HG03095 (cell line): Measurements from ENCODE around the gene ANKRD36C.
"Not testable (repeated sequence)": the region's sequence is repeated elsewhere in the genome, so short reads cannot be mapped to it uniquely, and the experiment has no call there.

Source experiments
- ATAC-seq: cut with Tn5 transposase; IDR thresholded peaks from one replicate; pipeline ENCODE4 v1.9.1; 2021; ENCODE audit warnings: moderate library complexity; ENCODE audit not compliant: unreplicated experiment

ANKRD36C gene

DNA sequence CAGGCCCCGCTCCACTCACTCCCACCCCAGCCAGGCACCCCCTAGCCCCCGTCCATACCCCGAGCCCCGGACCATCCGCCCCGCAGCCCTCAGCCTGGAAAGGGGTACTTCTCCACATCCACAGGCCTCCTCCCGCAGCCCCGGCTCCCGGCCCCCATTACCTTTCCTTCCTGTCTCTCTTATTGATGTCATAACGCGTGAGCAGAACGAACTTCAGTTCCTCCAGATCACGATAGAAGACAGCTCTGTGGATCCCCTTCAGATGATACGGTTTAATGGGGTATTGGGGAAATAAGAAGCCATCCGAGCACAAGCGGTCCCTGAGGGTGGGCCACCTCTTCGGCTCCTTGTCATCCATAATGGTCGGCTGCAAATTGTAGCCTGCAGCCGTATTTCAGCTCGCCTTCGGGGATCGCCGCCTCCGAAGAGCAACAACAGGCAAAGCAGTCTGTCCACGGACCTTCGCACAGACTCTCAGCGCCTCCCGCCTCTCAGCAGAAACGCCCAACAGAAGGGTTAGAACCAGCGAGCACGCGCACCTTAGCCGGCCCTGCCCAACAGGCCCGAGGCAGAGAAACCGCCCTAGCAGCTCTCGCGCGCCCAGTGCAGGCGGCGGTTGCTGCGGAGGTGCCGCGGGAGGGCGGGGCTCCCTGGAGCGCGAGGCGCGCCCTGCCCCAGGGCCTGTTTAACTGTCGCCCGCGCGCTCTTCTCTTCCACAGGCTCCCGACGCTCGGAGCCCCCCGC is at the start of gene ANKRD36C:
TSS of gene ANKRD36C (minus strand) at position 474 of the 744 bp plus-strand sequence. CDS start at position 358, 116 bp downstream.
- ATAC-seq, result peak; percentile 91

DNA sequence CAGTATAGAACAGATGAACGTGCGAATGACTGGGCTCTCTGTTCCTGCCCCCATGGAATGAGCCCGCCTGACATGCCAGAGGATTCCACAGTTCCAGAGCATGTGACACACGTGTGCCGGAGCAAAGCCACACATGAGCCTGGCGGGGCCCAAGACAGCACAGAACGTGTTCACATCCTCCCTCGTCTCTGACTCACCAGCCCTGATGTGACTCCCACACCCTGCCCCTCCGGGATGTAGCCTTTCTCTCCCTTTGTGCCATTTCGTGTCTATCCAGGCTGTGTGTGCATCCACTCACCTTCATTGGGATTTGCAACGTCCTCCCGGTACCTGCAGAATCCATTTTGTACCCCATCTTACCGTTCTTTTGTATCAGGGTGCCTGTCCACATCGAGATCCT is 43.9 kb upstream of the ANKRD36C start:
- ATAC-seq, result not testable (repeated sequence)

DNA sequence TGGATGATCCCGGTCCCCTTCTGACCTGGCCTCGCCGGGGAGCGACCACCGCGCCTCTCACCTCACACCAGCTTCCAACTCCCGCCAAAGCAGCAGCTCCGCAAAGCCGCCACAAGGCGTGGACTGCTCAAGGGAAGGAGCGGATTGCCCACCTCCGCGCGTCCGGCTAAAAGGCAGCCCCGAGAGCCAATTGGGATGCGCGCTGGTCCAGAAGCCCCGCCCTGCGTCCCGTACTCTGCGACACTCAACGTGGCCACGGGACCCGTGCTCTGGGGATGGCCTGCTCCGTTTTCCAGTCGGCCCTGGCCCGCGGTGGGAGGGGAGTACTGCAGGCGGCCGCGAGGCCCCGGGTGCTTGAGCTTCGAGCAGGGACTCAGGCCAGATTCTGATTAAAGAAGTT is 43.2 kb upstream of the ANKRD36C start, which contains the start of gene GPAT2:
TSS of gene GPAT2 (minus strand) at position 125 of the 400 bp plus-strand sequence. CDS start 2,557 bp downstream, outside the sequence.
- ATAC-seq, result not testable (repeated sequence)

DNA sequence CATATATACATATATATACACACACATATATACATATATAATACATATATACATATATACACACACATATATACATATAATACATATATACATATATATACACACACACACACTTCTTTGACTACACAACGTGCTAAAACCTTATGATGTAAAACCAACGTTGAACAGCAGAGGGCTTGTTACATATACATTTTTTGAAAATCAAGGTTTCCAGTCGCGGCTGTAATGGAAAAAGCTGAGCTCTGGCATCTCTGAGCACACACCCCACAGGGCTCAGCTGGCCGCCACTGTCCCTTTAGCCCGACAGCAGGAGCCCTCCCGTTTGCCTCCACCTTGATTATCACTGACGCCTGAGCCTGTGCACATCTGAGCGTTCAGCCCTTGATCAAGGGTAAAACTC is 42.4 kb upstream of the ANKRD36C start:
- ATAC-seq, result not testable (repeated sequence)

DNA sequence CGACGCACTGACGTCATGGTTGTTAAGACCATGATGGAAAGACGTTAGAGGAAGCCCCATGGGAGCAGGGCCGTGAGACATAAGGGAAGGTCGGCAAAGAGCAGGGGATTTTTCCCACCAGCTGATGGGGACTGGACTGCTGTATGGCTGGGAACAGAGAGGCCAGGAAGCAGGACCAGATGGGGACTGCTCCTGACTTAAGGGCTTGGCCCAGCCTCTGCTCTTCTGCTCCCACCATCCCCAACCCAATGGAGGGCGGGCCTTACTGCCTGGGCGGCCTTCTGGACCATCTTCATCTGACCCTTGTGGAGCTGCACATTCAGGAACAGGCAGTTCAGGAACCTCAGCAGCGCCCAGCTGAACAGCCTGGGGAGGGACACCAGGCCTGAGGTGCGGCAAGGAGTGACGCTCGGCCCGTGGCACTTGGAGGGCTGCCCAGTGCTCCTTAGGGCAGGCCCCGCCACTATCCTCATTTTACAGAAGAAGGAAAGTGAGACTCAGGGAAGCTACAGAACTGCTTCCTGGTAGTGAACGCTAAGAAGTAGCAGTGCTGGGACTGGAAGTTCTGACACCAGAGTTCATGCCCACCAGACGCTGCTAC is 36.2 kb upstream of the ANKRD36C start:
- ATAC-seq, result not testable (repeated sequence)

DNA sequence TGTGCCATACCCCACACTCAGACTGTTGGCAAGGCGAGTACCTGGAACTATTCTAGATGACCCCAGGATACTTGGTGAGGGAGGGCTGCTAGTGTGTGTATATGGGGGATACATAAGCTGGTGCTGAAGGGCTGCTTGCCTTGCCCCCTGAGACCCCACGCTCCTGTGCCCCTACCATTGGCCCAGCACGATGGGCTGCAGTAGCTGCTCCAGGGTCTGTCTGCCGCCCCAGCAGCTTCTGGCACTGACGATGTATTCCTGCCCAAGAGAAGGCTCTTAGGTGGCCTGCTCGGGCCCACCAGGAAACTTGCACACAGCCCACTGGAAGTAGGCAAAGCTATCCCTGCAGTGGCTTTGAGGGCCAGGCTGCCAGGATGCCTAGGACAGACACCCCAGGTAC is 34.1 kb upstream of the ANKRD36C start:
- ATAC-seq, result not testable (repeated sequence)

DNA sequence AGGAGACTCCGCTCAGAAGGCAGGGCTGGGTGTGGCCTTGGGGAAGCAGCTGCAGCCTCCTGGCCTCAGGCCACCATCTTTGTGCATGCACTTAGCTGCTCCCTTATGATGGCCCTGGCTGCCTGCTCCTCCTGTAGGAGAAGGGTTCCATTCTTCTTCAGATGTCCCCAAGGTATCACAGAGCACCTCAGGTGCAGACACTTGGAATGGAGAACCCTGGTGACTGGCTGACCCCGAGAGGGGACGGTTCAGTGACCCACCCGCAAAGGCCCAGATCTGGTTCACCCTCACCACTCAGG is 33.5 kb upstream of the ANKRD36C start:
- ATAC-seq, result no peak

DNA sequence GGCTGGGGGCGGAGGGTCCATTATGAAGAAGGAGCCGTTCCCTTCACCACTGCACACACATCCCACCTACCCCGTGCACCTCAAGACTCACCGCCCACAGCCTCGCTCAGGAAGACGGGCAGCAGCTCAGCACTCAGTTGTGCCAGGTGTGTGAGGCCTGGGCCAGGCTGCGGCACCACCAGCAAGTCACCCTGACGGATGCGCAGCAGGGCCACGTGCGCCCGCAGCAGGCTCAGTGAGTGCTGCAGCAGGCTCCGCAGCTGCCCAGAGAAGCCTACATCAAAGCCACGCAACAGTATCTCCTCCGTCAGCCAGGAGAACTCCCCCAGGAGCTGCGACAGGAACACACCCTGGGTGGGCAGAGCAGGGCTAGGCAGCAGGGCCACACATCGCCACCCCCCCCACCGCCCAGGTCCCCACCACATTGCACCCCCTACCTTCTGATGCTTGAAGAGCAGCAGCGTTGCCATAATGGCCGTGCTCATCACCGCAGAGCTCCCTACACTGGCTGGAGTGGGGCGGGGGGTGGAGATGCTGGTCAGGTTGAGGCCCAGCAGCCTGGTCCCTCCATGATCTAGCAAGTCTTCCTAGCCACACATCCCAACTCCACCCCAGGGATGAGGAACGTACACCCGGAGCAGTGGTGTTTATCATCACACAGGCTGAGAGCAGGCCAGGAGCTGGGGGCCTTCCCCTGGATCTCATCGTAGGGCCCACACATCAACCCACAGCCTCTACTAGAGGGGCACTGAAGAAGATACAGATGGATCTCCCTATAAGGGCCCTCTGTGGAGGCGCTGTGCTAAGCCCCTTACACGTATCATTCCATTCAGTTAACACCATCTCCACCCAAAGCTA is 32.9 kb upstream of the ANKRD36C start:
- ATAC-seq, result no peak

DNA sequence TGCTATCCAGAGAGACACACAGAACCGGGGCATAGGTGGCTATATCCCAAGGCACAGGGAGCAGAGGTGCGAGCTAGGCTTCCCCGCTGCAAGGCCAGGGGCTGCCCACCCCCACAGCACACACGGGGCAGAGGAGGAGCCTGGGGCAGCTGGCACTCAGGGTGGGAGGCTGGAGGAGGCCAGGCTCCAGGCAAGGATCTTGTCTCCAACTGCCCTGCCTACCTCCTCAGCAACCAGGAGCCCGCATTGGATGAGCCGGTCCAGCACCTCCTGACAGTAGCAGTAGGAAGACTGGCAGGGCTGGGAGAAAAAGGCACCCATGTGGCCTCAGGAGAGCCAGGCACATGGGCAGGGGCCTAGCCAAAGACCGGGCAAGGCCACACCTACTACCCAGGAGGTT is 32.1 kb upstream of the ANKRD36C start:
- ATAC-seq, result not testable (repeated sequence)

DNA sequence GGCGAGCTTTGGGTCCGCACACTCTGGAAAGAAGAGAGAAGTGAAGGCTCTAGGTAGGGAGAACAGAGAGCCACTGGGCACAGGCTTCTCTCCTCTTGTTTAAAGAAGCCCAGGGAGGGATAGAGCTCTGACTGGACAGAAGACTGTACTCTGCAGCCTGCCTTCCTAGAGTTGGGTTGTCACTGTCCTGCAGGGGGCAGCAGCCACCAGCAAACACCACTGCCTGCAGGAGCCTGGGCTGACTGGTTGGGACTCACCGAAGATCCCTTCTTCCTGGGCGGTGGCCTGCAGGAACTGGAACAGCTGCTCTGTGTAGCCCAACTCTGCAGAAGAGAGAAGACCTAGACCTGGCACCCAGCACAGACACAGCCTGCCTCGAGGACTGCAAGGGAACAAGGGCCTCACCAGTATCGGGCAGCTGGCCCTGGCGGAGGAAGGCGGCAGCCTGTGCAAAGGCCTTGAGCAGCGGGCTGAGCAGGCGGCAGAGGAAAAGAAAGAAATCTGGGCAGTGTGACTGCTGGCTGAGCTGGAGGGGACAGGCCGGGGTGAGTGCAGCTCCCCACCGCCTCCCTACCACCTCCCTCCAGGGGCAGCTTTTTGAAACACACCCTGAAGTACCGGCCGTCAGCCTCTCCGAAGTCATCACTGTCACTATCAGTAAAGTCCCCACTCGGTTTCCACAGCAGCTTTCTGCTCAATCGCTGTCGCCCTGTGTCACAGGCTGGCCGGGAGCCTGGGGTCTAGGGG is 31.2 kb upstream of the ANKRD36C start:
- ATAC-seq, result peak; percentile 67

DNA sequence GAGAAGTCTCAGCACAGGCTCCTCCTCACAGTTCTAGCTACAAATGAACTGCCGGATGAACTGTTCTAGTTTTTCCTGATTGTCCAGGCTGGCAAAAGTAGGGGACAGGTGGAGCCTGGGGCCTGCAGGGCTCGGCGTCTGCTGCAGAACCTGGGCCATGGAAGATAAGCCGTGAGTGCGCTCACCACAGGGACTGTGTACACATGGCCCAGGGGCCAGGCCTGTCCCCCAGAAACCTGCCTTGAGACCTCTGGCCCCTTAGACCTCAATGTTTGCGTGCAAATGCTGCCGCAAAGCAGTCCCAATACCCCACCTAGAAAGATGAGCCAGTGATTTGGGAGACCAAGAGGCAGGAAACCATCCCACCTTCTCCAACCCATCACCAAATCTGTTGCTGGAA is 30.5 kb upstream of the ANKRD36C start:
- ATAC-seq, result not testable (repeated sequence)

DNA sequence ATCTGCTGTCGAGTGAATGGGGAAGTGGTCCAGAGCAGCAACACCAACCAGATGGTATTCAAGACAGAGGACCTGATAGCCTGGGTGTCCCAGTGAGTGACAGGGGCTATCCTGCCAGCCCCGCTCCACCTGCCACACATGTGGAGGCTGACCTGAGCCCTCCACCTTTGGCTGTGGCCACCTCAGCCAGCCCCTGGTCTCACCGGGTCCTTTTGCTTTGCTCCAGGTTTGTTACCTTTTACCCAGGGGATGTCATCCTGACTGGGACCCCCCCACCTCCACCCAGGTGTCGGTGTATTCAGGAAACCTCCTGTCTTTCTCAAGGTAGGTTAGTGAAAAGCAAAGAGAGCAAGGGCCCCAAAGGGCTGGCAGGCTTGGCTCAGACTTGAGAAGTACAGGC is 29.5 kb upstream of the ANKRD36C start:
- ATAC-seq, result not testable (repeated sequence)

DNA sequence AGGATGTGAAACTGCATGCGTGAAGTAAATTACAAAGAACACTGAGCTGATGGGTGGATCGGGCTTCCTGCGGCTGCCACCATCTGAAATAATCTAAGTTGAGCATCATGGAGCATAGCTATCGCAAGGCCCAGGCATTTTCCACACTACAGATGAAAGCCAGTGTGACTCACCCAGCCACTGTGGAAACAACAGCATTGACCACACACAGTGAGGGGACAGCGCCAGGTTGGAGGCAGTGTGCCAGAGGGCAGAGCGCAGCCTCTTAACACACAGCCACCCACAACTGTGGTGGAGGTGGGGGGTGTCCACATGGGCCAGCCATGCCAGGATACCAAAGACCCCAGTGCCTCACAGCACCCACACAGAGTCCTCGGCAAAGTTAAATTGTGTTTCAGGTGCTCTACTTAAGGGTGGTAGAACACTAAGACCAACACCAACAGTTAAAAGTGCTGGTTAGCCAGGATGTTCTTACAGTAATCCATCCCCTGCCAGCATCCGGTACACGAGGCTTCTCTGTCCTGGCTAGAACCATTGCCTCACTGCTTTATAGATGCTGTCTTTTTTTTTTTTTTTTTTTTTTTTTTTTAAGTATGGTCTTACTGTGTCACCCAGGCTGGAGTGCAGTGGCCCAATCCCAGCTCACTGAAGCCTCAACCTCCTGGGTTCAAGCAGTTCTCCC is 28.4 kb upstream of the ANKRD36C start:
- not testable (repeated sequence) for ATAC-seq

DNA sequence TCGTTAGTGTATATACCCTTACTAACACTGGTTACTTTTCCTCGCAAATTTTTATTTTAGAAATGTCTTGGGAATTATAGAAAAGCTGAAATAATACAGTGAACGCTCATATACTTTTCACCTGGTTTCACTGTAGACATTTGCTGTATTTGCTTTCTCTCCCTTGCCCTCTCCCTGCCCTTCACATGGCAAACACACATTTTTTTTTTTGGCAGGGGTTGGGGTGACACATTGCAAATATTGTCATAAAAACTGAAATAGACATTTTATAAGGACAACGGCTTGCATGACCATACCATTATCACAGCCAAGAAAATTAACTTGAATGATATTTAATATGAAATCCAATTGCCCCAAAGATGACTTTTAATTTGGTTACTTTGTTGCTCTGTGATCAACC is 24.7 kb upstream of the ANKRD36C start:
- ATAC-seq, result not testable (repeated sequence)

DNA sequence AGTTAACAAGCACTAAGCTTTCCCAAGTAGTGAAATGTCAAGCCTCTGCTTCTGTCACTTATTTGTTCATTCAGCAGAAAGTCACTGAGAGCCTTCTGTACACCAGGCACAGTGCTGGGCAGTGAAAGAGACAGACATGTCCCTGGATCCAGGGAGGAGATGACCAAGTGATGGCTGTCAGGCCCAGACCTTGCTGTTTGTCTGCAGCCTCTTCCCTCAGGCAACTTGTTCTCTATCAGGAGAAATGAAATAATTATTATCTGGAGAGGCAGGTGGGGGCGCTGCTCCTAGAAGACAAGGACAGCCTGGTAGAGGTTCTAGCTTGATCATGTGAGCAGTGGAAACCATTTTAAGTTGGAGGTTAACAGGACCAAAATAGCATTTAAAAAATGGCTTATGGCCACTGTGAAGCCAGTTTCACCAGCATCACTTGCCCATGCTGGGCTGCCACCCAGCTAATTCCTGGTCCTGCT is 21.2 kb upstream of the ANKRD36C start:
- ATAC-seq, result not testable (repeated sequence)

DNA sequence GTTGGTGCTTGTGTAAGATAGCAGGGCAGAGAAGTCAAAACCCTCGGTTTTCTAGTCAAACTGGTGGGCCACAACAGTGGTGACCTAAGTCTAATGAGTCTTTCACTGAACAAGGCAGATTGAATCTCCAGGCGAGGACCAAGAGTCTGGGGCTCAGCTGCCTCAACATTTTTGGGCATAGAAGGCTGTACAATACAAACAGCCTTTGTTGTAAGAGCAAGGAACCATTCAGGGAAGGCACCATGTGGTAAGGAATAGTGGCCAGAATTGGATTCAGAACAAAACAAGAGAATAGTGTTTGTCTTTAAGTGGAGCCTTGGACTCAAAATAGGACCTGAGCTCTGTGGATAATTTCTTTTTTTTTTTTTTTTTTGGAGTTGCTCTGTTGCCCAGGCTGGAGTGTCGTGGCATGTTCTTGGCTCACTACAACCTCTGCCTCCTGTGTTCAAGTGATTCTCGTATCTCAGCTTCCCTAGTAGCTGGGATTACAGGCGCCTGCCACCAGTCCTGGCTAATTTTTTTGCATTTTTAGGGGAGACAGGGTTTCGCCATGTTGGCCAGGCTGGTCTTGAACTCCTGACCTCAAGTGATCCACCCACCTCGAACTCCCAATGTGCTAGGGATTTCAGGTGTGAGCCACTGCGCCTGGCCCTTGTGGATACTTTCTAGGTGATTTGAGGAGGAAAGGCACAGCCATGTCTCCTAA is 20.6 kb upstream of the ANKRD36C start:
- not testable (repeated sequence) for ATAC-seq

DNA sequence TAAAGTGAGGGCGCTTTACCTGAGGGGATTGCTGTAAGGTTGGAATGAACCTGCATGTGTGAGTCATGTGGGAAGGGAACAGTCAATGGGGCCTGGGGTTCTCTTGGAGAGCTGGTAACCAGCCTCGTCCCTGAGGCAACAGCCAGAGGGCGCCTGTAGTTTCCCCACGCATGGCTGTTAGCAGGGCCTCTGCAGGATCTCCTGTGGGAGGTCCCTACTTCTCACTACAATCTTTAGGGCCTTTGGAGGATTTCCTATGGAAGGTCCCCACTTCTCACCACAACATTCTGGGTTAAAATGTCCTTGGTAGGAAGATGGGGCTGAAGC is 19.5 kb upstream of the ANKRD36C start:
- ATAC-seq, result peak; percentile 4

DNA sequence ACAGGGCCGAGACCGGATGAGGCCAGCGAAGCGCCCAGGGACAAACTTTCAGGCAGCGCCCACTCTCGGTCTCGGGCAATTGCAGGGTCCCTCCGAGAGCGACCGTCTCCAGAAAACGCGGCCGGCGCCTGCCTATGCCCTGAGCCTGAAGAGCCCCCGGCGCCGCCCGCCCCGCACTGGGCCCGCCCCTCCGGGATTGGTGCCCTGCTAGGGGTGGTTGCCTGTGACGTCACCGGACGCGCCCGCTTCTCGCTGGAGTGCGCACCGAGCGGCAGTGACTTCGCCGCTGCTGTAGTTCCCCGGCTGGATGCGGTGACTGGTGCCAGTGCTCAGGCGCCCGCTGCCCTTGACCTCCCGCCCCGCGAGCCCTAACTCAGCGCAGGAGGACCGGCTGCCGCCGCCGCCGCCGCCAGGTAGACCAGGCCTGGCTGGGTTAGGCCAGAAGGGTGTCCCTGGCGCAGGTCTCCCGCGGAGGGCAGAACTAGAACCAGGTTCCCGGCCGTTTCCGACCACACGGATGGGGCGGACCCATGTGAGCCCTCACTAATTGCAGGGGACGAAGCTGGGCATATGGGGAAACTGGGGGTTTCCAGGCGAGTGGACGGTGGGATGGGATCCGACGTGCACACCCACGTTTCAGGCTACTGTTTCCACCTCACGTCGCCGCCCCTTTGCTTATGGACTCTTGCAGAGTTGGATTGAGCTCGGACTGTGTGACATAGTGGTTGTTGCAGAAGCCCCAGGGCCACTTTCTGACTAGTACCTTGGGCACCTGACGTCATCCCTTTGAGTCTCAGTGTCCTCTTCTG is 18.9 kb upstream of the ANKRD36C start:
- ATAC-seq, result peak; percentile 95

DNA sequence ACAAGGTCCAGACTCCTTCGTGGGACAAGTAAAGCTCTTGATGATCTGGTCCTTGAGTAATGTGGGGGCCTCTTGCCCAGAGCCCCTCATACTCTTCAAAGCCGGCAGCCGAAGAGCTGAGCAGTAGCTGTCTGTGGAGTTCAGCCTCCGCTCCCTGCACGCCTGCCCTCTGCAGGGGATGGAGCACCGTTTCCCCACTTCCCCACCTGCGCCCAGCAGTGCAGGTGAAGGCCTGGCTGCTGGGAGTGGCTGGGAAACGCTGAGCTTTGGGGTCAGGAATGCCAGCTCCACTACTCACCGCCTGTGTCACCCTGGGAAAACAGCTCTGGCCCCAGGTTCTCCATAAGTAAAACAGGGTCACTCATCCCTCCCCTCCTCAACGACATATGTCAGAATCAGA is 18.2 kb upstream of the ANKRD36C start:
- ATAC-seq, result peak; percentile 3
